Neural cell (in vitro differentiated cells): Measurements from ENCODE around the gene KASH5. TPM values are rescaled to one million over a fixed set of nuclear protein-coding genes. Genes with fewer than 3 reads are reported as not detected.

Experiments used
- H2AFZ ChIP-seq: fragments of 200-600, 300-800 bp; sonication (generic), shearing (Covaris generic); 2 replicates; pipeline ENCODE4 v1.6.0; 2014; ENCODE audit warnings: low read depth, mild to moderate bottlenecking, antibody characterized with exemption, low read length, moderate library complexity
- H3F3A ChIP-seq: fragments of 200-600 bp; shearing (Covaris generic); 2 replicates; pipeline ENCODE4 v1.6.1; 2016; ENCODE audit warnings: mild to moderate bottlenecking, moderate library complexity, mixed read lengths, antibody characterized with exemption, low read length; ENCODE audit not compliant: insufficient read depth, poor library complexity, severe bottlenecking
- H3K27ac ChIP-seq: fragments of 200-600, 300-800 bp; sonication (generic), shearing (Covaris generic); 2 replicates; pipeline ENCODE4 v1.5.1; 2014; ENCODE audit warnings: mild to moderate bottlenecking, low read length, moderate library complexity
- H3K27me3 ChIP-seq: fragments of 300-800, 200-600 bp; sonication (generic), shearing (Covaris generic); 2 replicates; pipeline ENCODE4 v1.6.0; 2014; ENCODE audit warnings: mild to moderate bottlenecking, low read depth, low read length, moderate library complexity; ENCODE audit not compliant: insufficient read depth
- H3K36me3 ChIP-seq: fragments of 300-800, 200-600 bp; sonication (generic), shearing (Covaris generic); 2 replicates; pipeline ENCODE4 v1.5.1; 2014; ENCODE audit warnings: mild to moderate bottlenecking, antibody characterized with exemption, low read length, moderate library complexity; ENCODE audit not compliant: insufficient read depth
- H3K4me2 ChIP-seq: fragments of 300-800, 200-600 bp; sonication (generic), shearing (Covaris generic); 2 replicates; pipeline ENCODE4 v1.6.0; 2014; ENCODE audit warnings: mild to moderate bottlenecking, low read length
- H3K4me3 ChIP-seq: fragments of 300-800, 200-600 bp; sonication (generic), shearing (Covaris generic); 2 replicates; pipeline ENCODE4 v1.5.1; 2014; ENCODE audit warnings: mild to moderate bottlenecking, low read length, moderate library complexity
- H3K79me2 ChIP-seq: fragments of 200-600 bp; shearing (Covaris generic); replicated peaks from 2 replicates; pipeline ENCODE4 v1.6.0; 2014; ENCODE audit warnings: mild to moderate bottlenecking, low read length, moderate library complexity; ENCODE audit not compliant: insufficient read depth
- H3K9ac ChIP-seq: fragments of 300-800, 200-600 bp; sonication (generic), shearing (Covaris generic); 2 replicates; pipeline ENCODE4 v1.6.1; 2016; ENCODE audit warnings: mild to moderate bottlenecking, low read length, mixed read lengths
- H3K9me2 ChIP-seq: fragments of 200-600 bp; shearing (Covaris generic); 2 replicates; pipeline ENCODE4 v1.6.1; 2016; ENCODE audit warnings: mild to moderate bottlenecking, low read length, mixed read lengths; ENCODE audit not compliant: insufficient read depth
- H3K9me3 ChIP-seq: fragments of 200-600, 300-800 bp; sonication (generic), shearing (Covaris generic); 2 replicates; pipeline ENCODE4 v1.6.1; 2016; ENCODE audit warnings: mild to moderate bottlenecking, mixed run types, low read length, moderate library complexity, mixed read lengths
- H4K20me1 ChIP-seq: fragments of 200-600 bp; shearing (Covaris generic); 2 replicates; pipeline ENCODE4 v1.6.1; 2016; ENCODE audit warnings: mild to moderate bottlenecking, mixed run types; ENCODE audit not compliant: insufficient read depth
- CTCF ChIP-seq: fragments of 450-650 bp; IDR thresholded peaks from 2 replicates; pipeline ENCODE4 v1.5.1; 2014; ENCODE audit warnings: antibody characterized with exemption, mild to moderate bottlenecking, moderate library complexity; ENCODE audit not compliant: poor library complexity, severe bottlenecking
- EP300 ChIP-seq: fragments of 450-650 bp; conservative IDR thresholded peaks from 2 replicates; pipeline ENCODE4 v1.6.1; 2014; ENCODE audit warnings: antibody characterized with exemption, mild to moderate bottlenecking, moderate library complexity; ENCODE audit not compliant: poor library complexity, severe bottlenecking
- EZH2 ChIP-seq: fragments of 200-600, 300-800 bp; shearing (Covaris generic), sonication (generic); IDR thresholded peaks from 2 replicates; pipeline ENCODE4 v1.6.1; 2014; ENCODE audit warnings: antibody characterized with exemption, low read length, borderline replicate concordance, mild to moderate bottlenecking; ENCODE audit not compliant: insufficient read depth, poor library complexity, severe bottlenecking
- MXI1 ChIP-seq: fragments of 450-650 bp; conservative IDR thresholded peaks from 2 replicates; pipeline ENCODE4 v1.6.1; 2014; ENCODE audit warnings: antibody characterized with exemption, mild to moderate bottlenecking; ENCODE audit not compliant: poor library complexity, severe bottlenecking
- POLR2AphosphoS5 ChIP-seq: IDR thresholded peaks from 2 replicates; pipeline ENCODE4 v1.6.1; 2012
- RAD21 ChIP-seq: fragments of 450-650 bp; conservative IDR thresholded peaks from 2 replicates; pipeline ENCODE4 v1.6.1; 2014; ENCODE audit warnings: antibody characterized with exemption, mild to moderate bottlenecking, moderate library complexity
- REST ChIP-seq: IDR thresholded peaks from 2 replicates; pipeline ENCODE4 v1.6.1; 2012; ENCODE audit warnings: borderline replicate concordance
- SMC3 ChIP-seq: fragments of 450-650 bp; conservative IDR thresholded peaks from 2 replicates; pipeline ENCODE4 v1.6.1; 2014; ENCODE audit warnings: antibody characterized with exemption, mild to moderate bottlenecking, moderate library complexity; ENCODE audit not compliant: poor library complexity
- TAF1 ChIP-seq: IDR thresholded peaks from 2 replicates; pipeline ENCODE4 v1.6.1; 2012; ENCODE audit warnings: low read depth
- polyA plus RNA-seq: library from polyadenylated mRNA; depleted of rRNA; stranded (reverse); fragments of >200 nt; gene quantifications from 2 replicates; pipeline ENCODE4 v1.2.3, GENCODE V29; 2014

Gene KASH5
- polyA plus RNA-seq, 1 donor from 2014 or later: 0.11 TPM

GRCh38 chr19:49436381-49437017 lies 48.5 kb downstream of the KASH5 start:
- H3K36me3 ChIP-seq: no peaks in the 10 kb centered on the region
- no peaks in the 10 kb centered on the region for H4K20me1 ChIP-seq
- H3F3A ChIP-seq: no peaks in the 10 kb centered on the region
- no peak overlapping the region for H2AFZ ChIP-seq
- no peak for TF ChIP-seq RAD21
- TF ChIP-seq POLR2AphosphoS5: no peak
- no peak for TF ChIP-seq EZH2
- TF ChIP-seq TAF1: no peak
- TF ChIP-seq CTCF: no peak
- TF ChIP-seq SMC3: no peak
- TF ChIP-seq REST: no peak
- TF ChIP-seq MXI1: no peak
- no peak for TF ChIP-seq EP300
- H3K79me2 ChIP-seq: no peaks in the 10 kb centered on the region
- H3K4me3 ChIP-seq: no peak overlapping the region
- H3K9ac ChIP-seq: no peak overlapping the region
- H3K9me3 ChIP-seq: peaks cover 8% of the 10 kb centered on the region
- no peaks in the 10 kb centered on the region for H3K9me2 ChIP-seq
- no peak overlapping the region for H3K4me2 ChIP-seq
- no peak overlapping the region for H3K27ac ChIP-seq
- H3K27me3 ChIP-seq: peaks cover 76% of the 10 kb centered on the region

GRCh38 chr19:49437231-49437630 lies 49.2 kb downstream of the KASH5 start:
- Histone ChIP-seq H3K27ac (no peak overlapping the region), H3K9ac (no peak overlapping the region), H3F3A (no peaks in the 10 kb centered on the region), H2AFZ (no peak overlapping the region), H3K9me2 (no peaks in the 10 kb centered on the region), H4K20me1 (no peaks in the 10 kb centered on the region), H3K79me2 (no peaks in the 10 kb centered on the region), H3K4me2 (no peak overlapping the region), H3K36me3 (no peaks in the 10 kb centered on the region), H3K27me3 (peaks cover 79% of the 10 kb centered on the region), H3K9me3 (peaks cover 5% of the 10 kb centered on the region), H3K4me3 (no peak overlapping the region)
- TF ChIP-seq REST (no peak), CTCF (no peak), MXI1 (no peak), RAD21 (no peak), EZH2 (no peak)
